GF-D8 (cell line): ENCODE measurements around the gene TENT5A.
A peak's percentile ranks its signal among the peaks of the same experiment; 100 is the strongest.
"Not testable (repeated sequence)": the region's sequence is repeated elsewhere in the genome, so short reads cannot be mapped to it uniquely, and the experiment has no call there.

Source experiments
- DNase-seq: peaks from one replicate; lab custom pipeline; 2025; lab: John Stamatoyannopoulos, UW

Gene TENT5A

DNA sequence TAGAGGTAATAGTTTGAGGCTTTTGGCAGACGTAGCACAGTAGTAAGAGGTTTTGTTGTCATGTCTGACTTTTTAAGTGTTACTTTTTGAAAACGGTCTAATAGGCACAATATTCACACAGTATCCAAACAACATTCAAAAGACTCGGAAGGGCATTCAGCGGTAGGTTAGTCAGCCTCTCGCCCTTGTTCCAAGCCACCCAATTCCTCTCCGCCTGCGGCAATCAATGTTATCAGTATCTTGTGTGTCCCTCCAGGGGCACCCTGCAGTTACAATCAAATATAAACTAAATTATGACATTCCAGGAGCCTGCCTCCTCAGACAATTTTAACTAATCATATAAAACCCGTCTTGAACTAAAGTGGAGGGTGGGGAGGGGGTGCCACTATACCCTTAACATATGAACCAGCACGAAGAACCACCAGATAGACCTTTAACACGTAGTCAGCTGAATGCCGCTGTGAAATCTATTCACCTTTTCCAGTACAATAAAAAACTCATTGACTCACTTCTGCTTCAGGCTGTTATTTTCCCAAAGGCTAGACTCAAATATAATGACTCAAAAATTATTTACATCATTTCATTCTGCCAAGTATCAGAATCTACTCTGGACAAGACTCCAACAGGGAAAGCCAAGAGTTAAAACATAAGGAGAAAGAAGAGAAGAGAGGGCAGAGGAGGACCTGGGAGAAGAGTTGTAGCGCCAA lies 1.6 kb downstream of the TENT5A start:
- DNase-seq = no peak

GRCh38 chr6:81750200-81750599 lies 2.3 kb downstream of the TENT5A start:
- no peak for DNase-seq

GRCh38 chr6:81749707-81750106 lies 2.8 kb downstream of the TENT5A start:
- peak; percentile 24 for DNase-seq

- no peak for DNase-seq
Observed at GRCh38 chr6:81748994-81749393, 3.5 kb downstream of the TENT5A start.

- no peak for DNase-seq
Observed at GRCh38 chr6:81747327-81747726, 5.2 kb downstream of the TENT5A start.

GRCh38 chr6:81744131-81744530 lies 8.3 kb downstream of the TENT5A start:
- DNase-seq = peak; percentile 41

GRCh38 chr6:81743649-81744048 lies 8.8 kb downstream of the TENT5A start:
- DNase-seq = no peak

- DNase-seq = no peak
Observed at GRCh38 chr6:81741689-81742088, 10.8 kb downstream of the TENT5A start.

GRCh38 chr6:81740591-81740990 lies 11.9 kb downstream of the TENT5A start:
- not testable (repeated sequence) for DNase-seq

- DNase-seq = no peak
Observed at GRCh38 chr6:81739230-81740195, 13.0 kb downstream of the TENT5A start.

GRCh38 chr6:81736428-81736827 lies 16.1 kb downstream of the TENT5A start:
- DNase-seq = no peak

DNA sequence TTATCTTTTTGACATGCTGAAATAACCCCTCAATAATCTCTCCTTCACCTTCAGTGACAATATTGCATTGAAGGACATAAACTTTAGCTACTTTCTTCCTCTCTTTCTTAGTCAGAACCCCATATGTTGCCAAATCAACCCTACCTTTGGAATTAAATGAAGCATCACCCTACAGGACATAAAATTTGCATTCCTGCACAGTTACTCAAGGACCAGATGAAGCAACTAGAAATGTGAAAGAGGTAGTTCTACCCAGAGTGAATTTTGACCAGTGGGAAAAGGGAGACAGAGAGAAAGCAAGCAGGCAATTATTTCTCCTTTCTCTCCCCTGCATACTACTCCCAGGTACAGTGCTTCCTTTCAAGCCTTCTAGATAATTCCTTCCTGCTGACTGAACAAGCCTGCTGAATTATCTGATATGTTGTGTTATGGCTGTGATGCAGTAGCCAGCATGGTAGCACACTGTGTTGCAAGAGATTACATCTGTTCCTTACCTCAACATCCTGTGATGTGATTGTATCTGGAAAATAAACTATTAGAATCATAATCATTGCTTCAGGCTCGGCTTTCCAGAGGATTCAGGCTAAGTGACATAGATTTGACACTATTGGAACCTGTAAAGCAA lies 16.6 kb downstream of the TENT5A start:
- DNase-seq = no peak

DNA sequence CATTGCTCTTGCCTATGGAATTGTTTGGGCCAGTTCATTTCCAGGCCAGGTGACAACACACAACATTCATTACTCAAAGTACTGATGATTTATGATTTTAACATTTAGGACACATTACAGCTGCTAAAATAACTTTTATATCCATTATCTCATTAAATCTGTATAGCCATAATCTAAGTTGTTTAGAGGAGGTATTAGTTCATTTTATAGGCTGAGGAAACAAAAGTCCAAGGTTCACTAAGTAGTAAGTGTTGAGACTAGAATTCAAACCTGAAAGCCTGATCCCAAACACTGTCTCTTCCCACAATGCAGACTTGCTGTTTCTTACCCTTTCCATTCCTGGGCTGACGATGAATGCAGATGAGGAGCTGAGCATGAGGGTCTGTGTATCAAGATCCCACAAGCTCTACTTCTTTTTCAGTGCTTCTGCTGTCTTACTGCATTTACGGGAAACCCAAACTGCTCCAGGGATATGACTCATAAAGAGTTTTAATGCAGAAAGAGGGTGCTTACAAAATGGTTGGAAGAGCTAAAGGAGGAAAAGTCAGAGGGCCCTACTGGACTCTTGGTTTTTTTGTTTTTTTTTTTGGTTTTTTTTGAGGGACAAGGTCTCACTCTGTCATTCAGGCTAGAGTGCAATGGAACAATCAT lies 17.9 kb downstream of the TENT5A start:
- no peak for DNase-seq

GRCh38 chr6:81734081-81734480 lies 18.4 kb downstream of the TENT5A start:
- DNase-seq = no peak

- DNase-seq = no peak
Observed at GRCh38 chr6:81731814-81732213, 20.7 kb downstream of the TENT5A start.

- no peak for DNase-seq
Observed at GRCh38 chr6:81727876-81728517, 24.5 kb downstream of the TENT5A start.

GRCh38 chr6:81725127-81725526 lies 27.4 kb downstream of the TENT5A start:
- no peak for DNase-seq

DNA sequence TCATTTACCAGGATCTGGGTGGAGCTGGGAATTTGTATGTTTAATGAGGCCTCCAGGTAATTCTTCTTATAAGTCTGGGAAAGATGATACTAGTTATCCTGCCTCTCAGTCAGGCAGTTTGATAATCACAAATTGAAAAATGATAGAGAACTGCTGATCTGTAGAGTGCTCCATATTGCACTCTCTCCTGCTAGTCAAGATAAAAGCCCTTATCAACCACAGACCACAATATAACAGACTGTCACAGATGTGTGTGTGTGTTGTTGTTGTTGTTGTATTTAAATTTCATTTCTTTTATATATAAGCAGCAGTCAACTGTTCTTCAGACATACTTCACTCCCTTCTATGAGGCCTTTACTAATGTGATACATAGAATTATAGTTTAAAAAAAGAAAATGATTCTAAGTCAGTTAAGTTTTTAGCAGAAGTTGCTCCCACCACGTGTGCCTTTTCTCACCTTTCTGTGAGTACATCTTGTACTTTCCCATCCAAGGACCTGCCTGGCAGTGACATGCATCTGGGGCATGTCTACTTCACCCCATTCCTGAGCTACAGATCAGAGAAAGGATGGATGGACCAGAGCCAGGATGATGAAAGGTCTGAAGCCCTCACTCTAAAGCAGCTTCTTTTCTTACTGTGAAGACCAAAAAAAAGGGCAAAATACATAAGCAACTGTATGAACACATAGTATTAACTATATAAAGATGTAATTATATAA lies 29.8 kb downstream of the TENT5A start:
- DNase-seq = no peak

- DNase-seq = no peak
Observed at GRCh38 chr6:81720427-81720826, 32.1 kb downstream of the TENT5A start.

DNA sequence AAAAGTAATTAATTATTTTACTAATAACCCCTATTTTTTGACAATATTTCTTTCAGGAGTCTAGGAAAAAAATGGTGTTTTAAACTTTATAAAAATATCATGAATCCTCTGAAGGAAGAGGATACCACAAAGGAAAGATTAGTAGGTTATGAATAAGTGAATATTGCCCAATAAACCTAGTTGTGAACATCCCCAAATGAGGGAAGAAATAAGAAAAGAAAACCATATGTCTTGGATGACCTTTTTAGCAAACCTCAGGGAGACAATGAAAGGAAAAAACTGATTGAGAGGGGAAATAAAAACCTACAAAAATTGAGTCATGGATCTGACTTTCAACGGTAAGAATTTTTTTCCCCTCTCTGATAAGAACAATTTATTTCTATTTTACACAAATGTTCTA lies 34.4 kb downstream of the TENT5A start:
- no peak for DNase-seq

DNA sequence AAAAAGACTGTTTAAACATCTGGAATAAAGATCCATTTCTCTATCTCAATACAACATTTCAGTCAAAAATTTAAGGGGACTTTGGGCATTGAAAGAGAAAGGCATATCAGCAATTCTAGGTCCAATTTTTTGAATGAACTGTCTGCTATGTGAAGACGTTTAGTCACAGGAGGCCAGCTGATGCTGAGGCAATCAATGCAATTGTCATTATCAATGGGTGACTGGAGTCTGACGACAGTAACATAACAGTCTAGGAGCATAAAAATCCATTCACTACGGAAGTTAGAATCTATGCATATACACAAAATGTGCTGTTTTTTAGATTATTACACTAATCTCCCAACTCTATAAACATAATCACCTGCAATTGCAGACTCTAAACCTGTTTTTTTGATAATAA lies 37.8 kb downstream of the TENT5A start:
- no peak for DNase-seq
